Measurements from ENCODE around the gene ZNF414.
A peak's percentile ranks its signal among the peaks of the same experiment; 100 is the strongest.

The ZNF414 gene

DNA sequence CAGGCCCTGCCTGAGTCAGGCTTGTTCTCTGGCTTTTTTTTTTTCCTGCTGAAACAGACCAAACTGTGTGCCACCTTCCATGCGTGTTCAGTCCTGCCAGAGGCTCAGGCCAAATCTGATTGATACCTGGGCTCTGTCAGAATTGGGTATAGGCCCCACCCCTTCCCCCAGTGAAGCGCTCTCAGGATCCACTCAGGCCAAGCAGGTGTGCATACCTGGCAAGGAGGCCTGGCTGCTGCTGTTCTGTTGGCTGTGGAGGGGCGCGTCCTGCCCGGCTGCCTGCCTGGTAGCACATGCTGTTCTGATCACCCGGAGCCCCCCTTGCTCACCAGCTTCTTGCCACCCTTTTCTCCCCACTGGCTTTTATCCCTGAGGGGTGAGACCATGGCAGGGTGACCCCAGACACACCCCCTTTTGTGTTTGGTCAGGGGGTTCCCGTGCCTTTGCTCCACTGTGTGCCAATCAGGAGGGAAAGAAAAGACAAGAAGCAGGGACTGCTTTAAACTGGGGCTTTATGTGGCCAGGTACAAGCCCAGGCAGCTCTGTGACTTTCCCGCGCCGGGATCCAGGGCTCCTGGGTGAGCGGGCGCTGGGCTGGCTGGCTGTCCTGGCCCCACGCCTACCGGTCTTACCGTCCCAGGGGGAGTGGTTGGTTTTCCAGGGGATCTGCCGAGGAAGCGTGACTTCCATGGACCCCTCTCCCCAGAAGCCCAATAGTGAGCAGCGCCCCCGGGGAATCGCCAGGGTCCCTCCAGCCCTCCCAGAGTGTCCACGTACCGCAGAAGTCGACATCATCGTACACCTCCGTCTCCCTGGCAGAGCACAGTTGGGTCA lies 24.2 kb downstream of the ZNF414 start:
- DNase-seq, result no peak
- Histone ChIP-seq H3K4me3 (no peak overlapping the region), H3K36me3 (peaks cover 44 to 68% (median 50%) of the 10 kb centered on the region in 3 donors), H3K27ac (no peak overlapping the region), H3K4me1 (no peaks in the 10 kb centered on the region), H3K9me3 (no peaks in the 10 kb centered on the region), H3K27me3 (no peaks in the 10 kb centered on the region)
- TF ChIP-seq, protein P1, sequence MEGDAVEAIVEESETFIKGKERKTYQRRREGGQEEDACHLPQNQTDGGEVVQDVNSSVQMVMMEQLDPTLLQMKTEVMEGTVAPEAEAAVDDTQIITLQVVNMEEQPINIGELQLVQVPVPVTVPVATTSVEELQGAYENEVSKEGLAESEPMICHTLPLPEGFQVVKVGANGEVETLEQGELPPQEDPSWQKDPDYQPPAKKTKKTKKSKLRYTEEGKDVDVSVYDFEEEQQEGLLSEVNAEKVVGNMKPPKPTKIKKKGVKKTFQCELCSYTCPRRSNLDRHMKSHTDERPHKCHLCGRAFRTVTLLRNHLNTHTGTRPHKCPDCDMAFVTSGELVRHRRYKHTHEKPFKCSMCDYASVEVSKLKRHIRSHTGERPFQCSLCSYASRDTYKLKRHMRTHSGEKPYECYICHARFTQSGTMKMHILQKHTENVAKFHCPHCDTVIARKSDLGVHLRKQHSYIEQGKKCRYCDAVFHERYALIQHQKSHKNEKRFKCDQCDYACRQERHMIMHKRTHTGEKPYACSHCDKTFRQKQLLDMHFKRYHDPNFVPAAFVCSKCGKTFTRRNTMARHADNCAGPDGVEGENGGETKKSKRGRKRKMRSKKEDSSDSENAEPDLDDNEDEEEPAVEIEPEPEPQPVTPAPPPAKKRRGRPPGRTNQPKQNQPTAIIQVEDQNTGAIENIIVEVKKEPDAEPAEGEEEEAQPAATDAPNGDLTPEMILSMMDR (IDR thresholded peaks at IDR 0.05), result no peak
- intact Hi-C loops (cut with DNase I; ENCODE audit: low total_unique reads), result no loop called here

DNA sequence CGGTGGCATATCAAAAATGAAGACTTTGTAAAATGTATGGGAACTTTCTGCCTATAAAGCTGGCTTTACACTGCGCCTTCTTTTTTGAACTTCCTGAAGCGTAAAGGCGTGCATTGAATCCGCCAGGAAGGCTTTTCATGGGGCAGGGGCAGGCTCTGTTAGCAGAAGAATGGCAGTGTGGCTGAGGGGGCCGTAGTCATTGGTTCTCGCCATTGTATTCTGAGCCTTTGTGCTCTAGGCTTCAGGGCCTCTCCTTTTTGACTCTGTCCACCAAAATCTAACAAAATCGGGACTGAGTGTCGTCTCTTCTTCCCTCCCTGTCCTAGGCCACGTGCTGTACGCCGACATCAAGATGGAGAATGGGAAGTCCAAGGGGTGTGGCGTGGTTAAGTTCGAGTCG lies 25.6 kb downstream of the ZNF414 start:
- H3K4me3 ChIP-seq, result no peak overlapping the region

DNA sequence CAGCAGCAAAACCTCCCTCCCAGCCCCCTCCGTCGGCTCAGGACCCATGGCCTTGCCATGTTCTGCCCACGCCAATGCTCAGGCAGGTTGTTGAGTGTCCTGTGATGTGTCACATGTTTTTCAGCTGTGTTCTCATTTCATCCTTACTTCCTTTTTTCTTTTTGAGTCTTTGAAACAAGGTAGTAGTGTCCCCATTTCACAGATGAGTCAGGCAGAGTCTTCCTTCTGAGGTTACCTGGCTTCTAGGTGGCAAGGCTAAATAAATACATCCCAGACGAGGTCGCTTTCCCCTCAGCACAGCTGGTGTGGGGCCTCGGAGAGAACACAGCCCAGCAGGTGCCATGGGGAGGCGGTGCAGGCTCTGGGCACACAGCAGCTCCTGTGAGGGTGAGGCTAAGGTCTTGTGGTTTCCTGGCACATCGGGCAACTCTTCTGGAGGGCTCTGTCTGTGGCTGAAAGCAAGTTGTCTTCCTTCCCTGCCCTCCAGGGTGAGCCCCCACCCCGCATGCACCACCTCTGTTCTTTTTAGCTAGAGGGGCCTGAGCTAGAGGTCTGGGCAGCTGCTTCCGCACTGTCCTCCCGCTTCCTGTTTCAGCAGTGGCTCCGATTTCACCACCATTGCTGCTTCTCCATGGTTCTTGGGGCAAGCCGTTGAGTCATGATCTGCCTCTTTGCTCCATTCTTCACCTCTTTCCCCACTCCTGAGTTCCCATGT lies 26.7 kb downstream of the ZNF414 start:
- TF ChIP-seq, protein P1 (IDR thresholded peaks at IDR 0.05), result no peak
- intact Hi-C loops (cut with DNase I; ENCODE audit: low total_unique reads), result no loop called here
- Histone ChIP-seq H3K36me3 (peaks cover 68 to 93% (median 74%) of the 10 kb centered on the region in 3 donors), H3K9me3 (no peaks in the 10 kb centered on the region), H3K27me3 (no peaks in the 10 kb centered on the region), H3K4me1 (no peaks in the 10 kb centered on the region), H3K4me3 (no peak overlapping the region), H3K27ac (no peak overlapping the region)
- peak in 1 of 2 donors; percentile 49 for DNase-seq

More for the DNA sequence above, 25.6 kb downstream of the ZNF414 start:
- H3K27ac ChIP-seq, result no peak overlapping the region
- DNase-seq, result no peak
- no peaks in the 10 kb centered on the region for H3K9me3 ChIP-seq
- H3K27me3 ChIP-seq, result no peaks in the 10 kb centered on the region
- H3K4me1 ChIP-seq, result no peaks in the 10 kb centered on the region
- TF ChIP-seq, protein P1 (IDR thresholded peaks at IDR 0.05), result no peak
- intact Hi-C loops (cut with DNase I; ENCODE audit: low total_unique reads), result no loop called here
- peaks cover 57 to 82% (median 64%) of the 10 kb centered on the region in 3 donors for H3K36me3 ChIP-seq

DNA sequence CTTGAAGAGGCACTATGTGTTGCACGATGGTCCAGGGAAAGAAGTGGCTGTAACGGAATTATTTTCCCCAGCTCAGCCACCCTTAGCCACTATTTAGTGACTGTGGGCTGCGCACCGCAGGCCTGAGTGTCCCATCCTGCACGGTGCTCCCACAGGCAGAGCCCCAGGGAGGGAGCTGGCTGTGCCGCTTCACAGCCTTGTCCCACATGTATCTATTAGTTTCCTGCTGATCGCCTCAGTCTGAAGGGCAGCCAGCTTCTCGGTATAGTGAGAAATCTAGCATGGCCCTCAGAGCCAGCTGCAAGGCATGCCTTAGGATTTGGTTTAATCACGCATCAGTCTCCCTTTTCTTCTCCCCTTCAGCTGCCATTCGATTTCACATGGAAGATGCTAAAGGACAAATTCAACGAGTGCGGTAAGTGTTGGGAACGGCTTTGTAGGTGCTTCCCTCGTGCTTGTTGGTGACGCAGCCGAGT lies 27.3 kb downstream of the ZNF414 start:
- Histone ChIP-seq H3K9me3 (no peaks in the 10 kb centered on the region), H3K27ac (no peak overlapping the region), H3K4me1 (no peaks in the 10 kb centered on the region), H3K4me3 (no peak overlapping the region), H3K36me3 (peaks cover 71 to 97% (median 75%) of the 10 kb centered on the region in 3 donors), H3K27me3 (no peaks in the 10 kb centered on the region)
- TF ChIP-seq, protein P1 (IDR thresholded peaks at IDR 0.05), result no peak
- no peak for DNase-seq
- intact Hi-C loops (cut with DNase I; ENCODE audit: low total_unique reads), result no loop called here

DNA sequence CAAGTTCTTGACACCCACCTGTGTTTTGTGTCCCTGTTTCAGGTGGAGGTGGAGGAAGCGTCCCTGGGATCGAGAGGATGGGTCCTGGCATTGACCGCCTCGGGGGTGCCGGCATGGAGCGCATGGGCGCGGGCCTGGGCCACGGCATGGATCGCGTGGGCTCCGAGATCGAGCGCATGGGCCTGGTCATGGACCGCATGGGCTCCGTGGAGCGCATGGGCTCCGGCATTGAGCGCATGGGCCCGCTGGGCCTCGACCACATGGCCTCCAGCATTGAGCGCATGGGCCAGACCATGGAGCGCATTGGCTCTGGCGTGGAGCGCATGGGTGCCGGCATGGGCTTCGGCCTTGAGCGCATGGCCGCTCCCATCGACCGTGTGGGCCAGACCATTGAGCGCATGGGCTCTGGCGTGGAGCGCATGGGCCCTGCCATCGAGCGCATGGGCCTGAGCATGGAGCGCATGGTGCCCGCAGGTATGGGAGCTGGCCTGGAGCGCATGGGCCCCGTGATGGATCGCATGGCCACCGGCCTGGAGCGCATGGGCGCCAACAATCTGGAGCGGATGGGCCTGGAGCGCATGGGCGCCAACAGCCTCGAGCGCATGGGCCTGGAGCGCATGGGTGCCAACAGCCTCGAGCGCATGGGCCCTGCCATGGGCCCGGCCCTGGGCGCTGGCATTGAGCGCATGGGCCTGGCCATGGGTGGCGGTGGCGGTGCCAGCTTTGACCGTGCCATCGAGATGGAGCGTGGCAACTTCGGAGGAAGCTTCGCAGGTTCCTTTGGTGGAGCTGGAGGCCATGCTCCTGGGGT lies 28.2 kb downstream of the ZNF414 start:
- H3K27me3 ChIP-seq, result no peaks in the 10 kb centered on the region
- H3K9me3 ChIP-seq, result no peaks in the 10 kb centered on the region
- no peak for DNase-seq
- intact Hi-C loops (cut with DNase I; ENCODE audit: low total_unique reads), result no loop called here
- peaks cover 71 to 97% (median 75%) of the 10 kb centered on the region in 3 donors for H3K36me3 ChIP-seq
- H3K4me3 ChIP-seq, result no peak overlapping the region
- TF ChIP-seq, protein P1 (IDR thresholded peaks at IDR 0.05), result no peak
- peaks cover 0 to 9% (median 2%) of the 10 kb centered on the region in 4 donors for H3K4me1 ChIP-seq
- no peak overlapping the region for H3K27ac ChIP-seq

Data from tibial artery (tissue), 4 donors.